ENCODE results near the gene CD163. TPM values are rescaled to one million over a fixed set of nuclear protein-coding genes. Genes with fewer than 3 reads are reported as not detected.

Gene CD163
- total RNA-seq, 4 donors from 2014 or later: 192 to 455 (median 278) TPM

GRCh38 chr12:7502612-7503011 lies 965 bp downstream of the CD163 start:
- TF ChIP-seq EP300 (IDR thresholded peaks at IDR 0.05) (no peak), POLR2A (IDR thresholded peaks at IDR 0.05) (no peak)
- TF ChIP-seq, protein P1, sequence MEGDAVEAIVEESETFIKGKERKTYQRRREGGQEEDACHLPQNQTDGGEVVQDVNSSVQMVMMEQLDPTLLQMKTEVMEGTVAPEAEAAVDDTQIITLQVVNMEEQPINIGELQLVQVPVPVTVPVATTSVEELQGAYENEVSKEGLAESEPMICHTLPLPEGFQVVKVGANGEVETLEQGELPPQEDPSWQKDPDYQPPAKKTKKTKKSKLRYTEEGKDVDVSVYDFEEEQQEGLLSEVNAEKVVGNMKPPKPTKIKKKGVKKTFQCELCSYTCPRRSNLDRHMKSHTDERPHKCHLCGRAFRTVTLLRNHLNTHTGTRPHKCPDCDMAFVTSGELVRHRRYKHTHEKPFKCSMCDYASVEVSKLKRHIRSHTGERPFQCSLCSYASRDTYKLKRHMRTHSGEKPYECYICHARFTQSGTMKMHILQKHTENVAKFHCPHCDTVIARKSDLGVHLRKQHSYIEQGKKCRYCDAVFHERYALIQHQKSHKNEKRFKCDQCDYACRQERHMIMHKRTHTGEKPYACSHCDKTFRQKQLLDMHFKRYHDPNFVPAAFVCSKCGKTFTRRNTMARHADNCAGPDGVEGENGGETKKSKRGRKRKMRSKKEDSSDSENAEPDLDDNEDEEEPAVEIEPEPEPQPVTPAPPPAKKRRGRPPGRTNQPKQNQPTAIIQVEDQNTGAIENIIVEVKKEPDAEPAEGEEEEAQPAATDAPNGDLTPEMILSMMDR (IDR thresholded peaks at IDR 0.05): peak in 1 of 5 experiments; percentile 22
- H3K4me3 ChIP-seq: peak overlapping the region in 3 of 4 donors; percentile 3 to 33 (median 11)
- DNase-seq (ENCODE audit: low spot score in 2 of 2): no peak
- no peaks in the 10 kb centered on the region for H3K36me3 ChIP-seq
- no peaks in the 10 kb centered on the region for H3K9me3 ChIP-seq
- H3K4me1 ChIP-seq: no peaks in the 10 kb centered on the region
- peak overlapping the region in 2 of 4 donors; percentile 72 to 75 for H3K27ac ChIP-seq
- H3K27me3 ChIP-seq: no peaks in the 10 kb centered on the region
- WGBS, 2 donors: 76 to 88% methylated on average over 3 of the region's 3 CpGs

DNA sequence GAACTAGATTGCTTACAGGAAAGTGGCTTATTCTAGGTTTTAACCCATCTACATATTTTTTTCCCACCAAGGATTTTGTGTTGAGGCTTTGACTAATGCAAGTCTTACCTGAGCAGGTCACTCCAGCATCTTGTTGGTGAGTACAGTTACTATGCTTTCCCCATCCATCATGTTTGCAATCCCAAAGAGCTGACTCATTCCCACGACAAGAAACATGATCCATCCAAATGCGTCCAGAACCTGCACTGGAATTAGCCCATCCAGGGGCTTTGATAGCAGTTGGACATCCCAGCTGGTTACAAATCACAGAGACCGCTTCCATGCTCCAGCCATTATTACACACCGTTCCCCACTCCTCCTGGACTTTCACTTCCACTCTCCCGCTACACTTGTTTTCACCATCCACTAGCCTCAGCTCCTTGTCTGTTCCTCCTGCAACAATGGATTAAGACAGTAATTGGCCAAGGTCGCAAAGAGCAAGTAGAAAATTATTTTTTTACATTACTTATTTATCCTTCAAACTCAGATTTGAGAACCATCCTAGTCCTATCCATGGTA lies 2.5 kb downstream of the CD163 start:
- Histone ChIP-seq H3K4me1 (no peaks in the 10 kb centered on the region), H3K36me3 (no peaks in the 10 kb centered on the region), H3K27ac (peak overlapping the region in 3 of 4 donors; percentile 64 to 75 (median 72)), H3K27me3 (no peaks in the 10 kb centered on the region), H3K4me3 (peak overlapping the region; percentile 1 to 33 (median 8)), H3K9me3 (no peaks in the 10 kb centered on the region)
- no peak for DNase-seq (ENCODE audit: low spot score in 2 of 2)
- TF ChIP-seq EP300 (IDR thresholded peaks at IDR 0.05) (peak in 1 of 2 donors; percentile 18), POLR2A (IDR thresholded peaks at IDR 0.05) (no peak)
- WGBS, 2 donors: 74 to 78% methylated on average over 6 of the region's 6 CpGs

GRCh38 chr12:7499636-7500035 lies 3.9 kb downstream of the CD163 start:
- Histone ChIP-seq H3K36me3 (no peaks in the 10 kb centered on the region), H3K9me3 (no peaks in the 10 kb centered on the region), H3K4me3 (peak overlapping the region in 1 of 4 donors; percentile 33), H3K4me1 (no peaks in the 10 kb centered on the region), H3K27me3 (no peaks in the 10 kb centered on the region), H3K27ac (peak overlapping the region in 2 of 4 donors; percentile 56 to 72)
- TF ChIP-seq, protein P1 (IDR thresholded peaks at IDR 0.05): no peak
- TF ChIP-seq POLR2A (IDR thresholded peaks at IDR 0.05) (no peak), EP300 (IDR thresholded peaks at IDR 0.05) (peak in 1 of 2 donors; percentile 32)
- no peak for DNase-seq (ENCODE audit: low spot score in 2 of 2)
- WGBS, 2 donors: 70 to 79% methylated on average over 1 of the region's 1 CpG

DNA sequence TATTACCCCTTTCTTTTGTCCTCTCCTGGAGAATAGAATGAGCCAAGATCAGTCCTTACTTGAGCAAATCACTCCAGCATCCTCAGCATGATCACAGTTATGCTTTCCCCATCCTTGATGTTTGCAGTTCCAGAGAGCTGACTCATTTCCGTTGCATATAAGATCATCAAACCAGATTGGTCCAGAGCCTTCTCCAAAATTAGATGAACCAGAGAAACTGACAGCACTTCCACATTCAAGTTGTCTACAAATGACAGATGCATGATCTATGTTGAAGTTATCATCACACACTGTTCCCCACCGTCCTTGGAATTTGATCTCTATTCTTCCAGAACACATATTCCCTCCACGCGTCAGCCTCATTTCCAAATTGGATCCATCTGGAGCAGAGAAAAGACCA lies 4.8 kb downstream of the CD163 start:
- whole genome bisulfite sequencing, 2 donors: 40 to 41% methylated on average over 4 of the region's 4 CpGs
- H3K27me3 ChIP-seq: no peaks in the 10 kb centered on the region
- H3K27ac ChIP-seq: peak overlapping the region in 2 of 4 donors; percentile 68 to 72
- peak overlapping the region in 1 of 4 donors; percentile 33 for H3K4me3 ChIP-seq
- DNase-seq (ENCODE audit: low spot score in 2 of 2): no peak
- H3K4me1 ChIP-seq: no peaks in the 10 kb centered on the region
- TF ChIP-seq, protein P1 (IDR thresholded peaks at IDR 0.05): no peak
- TF ChIP-seq POLR2A (IDR thresholded peaks at IDR 0.05): peak in 1 of 2 donors; percentile 19
- no peaks in the 10 kb centered on the region for H3K9me3 ChIP-seq
- no peaks in the 10 kb centered on the region for H3K36me3 ChIP-seq

GRCh38 chr12:7497661-7498060 lies 5.9 kb downstream of the CD163 start:
- H3K27ac ChIP-seq: peak overlapping the region in 2 of 4 donors; percentile 49 to 72
- TF ChIP-seq EP300 (IDR thresholded peaks at IDR 0.05): no peak
- TF ChIP-seq, protein P1 (IDR thresholded peaks at IDR 0.05): no peak
- TF ChIP-seq POLR2A (IDR thresholded peaks at IDR 0.05): no peak
- H3K4me1 ChIP-seq: no peaks in the 10 kb centered on the region
- no peak for DNase-seq (ENCODE audit: low spot score in 2 of 2)
- no peaks in the 10 kb centered on the region for H3K9me3 ChIP-seq
- WGBS, 2 donors: 24 to 38% methylated on average over 3 of the region's 3 CpGs
- H3K4me3 ChIP-seq: peak overlapping the region in 1 of 4 donors; percentile 33
- no peaks in the 10 kb centered on the region for H3K27me3 ChIP-seq
- no peaks in the 10 kb centered on the region for H3K36me3 ChIP-seq

All from tibial nerve (tissue), 4 donors.